GM18909 (cell line): ENCODE results near the gene GPR179.

Experiments used
- ATAC-seq: cut with Tn5 transposase; IDR thresholded peaks from one replicate; pipeline ENCODE4 v1.9.1; 2021; ENCODE audit warnings: mild to moderate bottlenecking; ENCODE audit not compliant: unreplicated experiment, poor library complexity

GPR179 gene, protein sequence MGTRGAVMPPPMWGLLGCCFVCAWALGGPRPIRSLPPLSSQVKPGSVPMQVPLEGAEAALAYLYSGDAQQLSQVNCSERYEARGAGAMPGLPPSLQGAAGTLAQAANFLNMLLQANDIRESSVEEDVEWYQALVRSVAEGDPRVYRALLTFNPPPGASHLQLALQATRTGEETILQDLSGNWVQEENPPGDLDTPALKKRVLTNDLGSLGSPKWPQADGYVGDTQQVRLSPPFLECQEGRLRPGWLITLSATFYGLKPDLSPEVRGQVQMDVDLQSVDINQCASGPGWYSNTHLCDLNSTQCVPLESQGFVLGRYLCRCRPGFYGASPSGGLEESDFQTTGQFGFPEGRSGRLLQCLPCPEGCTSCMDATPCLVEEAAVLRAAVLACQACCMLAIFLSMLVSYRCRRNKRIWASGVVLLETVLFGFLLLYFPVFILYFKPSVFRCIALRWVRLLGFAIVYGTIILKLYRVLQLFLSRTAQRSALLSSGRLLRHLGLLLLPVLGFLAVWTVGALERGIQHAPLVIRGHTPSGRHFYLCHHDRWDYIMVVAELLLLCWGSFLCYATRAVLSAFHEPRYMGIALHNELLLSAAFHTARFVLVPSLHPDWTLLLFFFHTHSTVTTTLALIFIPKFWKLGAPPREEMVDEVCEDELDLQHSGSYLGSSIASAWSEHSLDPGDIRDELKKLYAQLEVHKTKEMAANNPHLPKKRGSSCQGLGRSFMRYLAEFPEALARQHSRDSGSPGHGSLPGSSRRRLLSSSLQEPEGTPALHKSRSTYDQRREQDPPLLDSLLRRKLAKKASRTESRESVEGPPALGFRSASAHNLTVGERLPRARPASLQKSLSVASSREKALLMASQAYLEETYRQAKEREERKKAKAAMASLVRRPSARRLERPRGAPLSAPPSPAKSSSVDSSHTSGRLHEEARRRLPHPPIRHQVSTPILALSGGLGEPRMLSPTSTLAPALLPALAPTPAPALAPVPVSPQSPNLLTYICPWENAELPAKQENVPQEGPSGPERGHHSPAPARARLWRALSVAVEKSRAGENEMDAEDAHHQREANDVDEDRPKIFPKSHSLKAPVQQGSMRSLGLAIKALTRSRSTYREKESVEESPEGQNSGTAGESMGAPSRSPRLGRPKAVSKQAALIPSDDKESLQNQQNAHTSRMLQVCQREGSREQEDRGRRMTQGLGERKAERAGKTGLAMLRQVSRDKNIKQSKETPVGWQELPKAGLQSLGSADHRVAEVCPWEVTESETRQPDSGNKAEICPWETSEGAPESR (N-terminal part only)

GRCh38 chr17:38343608-38344419 is at the start of gene GPR179:
Gene GPR179, minus strand, starts transcription at chr17:38343956. Its CDS starts 167 bp downstream, at chr17:38343789.
- ATAC-seq, result no peak

- ATAC-seq, result no peak
These were observed 35.7 kb upstream of the GPR179 start for GRCh38 chr17:38379448-38379847.

- no peak for ATAC-seq
These were observed 25.5 kb upstream of the GPR179 start for GRCh38 chr17:38369124-38369886.

- ATAC-seq, result no peak
These were observed 21.0 kb upstream of the GPR179 start for GRCh38 chr17:38364741-38365140.

GRCh38 chr17:38363016-38363415 is 19.3 kb upstream of the GPR179 start:
- ATAC-seq, result no peak

- ATAC-seq, result no peak
These were observed 18.1 kb upstream of the GPR179 start for GRCh38 chr17:38361694-38362465.

DNA sequence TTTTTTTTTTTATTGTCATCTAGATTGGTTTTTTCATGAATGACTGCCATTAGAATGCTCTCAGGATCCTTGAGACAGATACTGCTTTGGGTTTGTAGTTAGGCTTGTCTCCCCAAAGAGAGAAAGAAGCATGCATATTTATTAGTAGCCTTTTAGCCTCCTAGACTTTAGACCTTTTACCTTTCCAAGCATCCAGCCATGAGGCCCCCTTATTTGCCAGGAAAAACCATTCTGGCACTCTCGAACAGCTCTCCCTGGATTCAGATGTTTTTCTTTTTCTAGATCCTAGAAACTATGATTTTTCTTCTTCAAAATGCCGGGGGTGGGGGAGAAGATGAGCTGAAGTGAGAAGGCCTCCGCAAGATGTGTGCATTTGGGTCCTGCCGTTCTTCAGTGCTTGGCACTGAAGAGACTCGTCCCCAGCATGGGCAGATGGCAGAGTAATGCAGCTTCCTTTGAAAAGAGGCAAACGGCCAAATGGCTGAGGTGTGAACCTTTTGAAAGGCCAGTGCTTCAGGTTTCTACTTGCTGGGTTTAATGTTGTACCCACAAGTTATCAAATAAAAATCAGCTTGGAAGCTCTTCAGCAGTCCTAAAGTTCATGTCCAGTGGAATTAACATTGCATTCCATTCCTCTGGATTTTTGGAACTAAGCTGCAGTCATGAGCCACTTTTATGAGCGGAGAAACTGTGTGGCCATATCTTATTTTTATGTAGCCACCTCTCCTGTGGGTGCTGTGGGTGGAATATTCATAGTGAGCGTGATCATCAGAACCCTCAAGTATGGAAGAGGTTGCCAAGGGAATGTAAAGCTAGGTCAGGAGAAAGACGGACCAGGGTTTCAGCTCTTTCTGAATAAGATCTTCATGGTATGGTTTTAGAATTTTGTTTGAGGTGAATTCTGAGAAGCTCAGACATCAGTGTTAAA is 15.1 kb upstream of the GPR179 start:
- no peak for ATAC-seq

DNA sequence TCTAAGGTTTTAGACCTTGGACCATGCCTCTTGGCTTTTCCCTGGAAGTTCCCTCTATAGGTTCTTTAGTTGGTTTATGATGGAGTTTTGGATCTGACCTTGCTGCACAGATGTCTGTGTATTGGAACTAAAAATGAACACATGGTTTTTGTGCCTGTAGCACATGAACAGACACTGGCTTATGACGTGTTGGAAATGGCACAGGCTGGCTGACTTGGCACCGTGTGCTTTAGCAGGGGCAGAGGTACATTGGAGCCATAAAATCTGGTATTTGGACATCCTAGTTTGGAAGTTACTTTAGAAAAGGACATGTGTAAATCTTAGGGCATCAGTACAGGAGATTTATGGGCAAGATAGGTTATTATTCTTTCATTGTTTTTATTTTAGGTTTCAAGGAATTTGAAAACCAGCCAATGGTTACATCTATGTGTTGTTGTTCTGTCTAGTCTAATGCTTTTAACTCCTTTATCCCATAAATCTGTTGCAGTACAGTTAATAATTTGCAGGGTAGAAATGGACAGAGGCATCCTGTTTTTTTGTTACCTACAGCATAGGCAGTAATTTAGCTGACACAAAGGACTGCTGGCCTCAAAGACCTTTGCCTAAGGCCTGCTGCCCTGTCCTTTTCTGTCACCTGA is 13.8 kb upstream of the GPR179 start:
- ATAC-seq, result no peak

DNA sequence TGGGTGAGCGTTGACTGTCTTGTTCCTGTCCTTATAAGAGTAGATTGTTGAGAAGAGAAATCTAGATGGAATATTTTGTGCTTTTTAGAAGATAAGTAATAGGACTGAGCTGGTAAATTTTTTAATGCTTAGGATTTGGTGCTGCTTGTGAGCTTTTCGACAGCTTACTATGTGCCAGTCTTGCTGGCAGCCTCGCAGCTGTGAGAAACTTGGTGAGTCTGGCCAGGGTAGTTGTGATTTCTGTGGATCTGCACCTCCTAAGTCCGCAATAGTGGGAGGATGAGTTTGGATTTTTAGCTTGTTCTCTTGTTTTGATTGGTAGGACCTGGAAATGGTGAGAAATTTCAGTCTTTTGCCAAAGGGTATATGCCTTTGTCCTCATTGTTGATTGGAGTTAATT is 11.5 kb upstream of the GPR179 start:
- no peak for ATAC-seq

DNA sequence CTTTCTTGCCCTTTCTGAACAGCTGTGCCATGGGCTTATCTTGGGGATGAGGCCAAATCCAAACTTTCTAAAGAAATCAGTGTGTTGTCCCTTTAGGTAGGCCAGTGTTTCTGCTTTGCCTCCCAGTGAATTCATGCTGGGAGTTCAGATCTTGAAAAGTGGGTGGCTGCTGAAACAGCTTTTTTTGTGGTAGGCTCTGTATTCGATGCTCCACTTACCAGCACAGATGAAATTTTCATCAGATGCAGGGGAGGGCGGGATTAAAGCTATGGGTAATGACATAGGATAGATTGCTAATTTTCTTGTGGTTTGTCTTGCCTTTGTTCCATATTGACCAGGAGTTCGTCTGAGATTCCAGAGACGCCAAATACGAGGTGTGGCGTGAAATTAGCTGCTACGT is 10.7 kb upstream of the GPR179 start:
- ATAC-seq, result no peak

DNA sequence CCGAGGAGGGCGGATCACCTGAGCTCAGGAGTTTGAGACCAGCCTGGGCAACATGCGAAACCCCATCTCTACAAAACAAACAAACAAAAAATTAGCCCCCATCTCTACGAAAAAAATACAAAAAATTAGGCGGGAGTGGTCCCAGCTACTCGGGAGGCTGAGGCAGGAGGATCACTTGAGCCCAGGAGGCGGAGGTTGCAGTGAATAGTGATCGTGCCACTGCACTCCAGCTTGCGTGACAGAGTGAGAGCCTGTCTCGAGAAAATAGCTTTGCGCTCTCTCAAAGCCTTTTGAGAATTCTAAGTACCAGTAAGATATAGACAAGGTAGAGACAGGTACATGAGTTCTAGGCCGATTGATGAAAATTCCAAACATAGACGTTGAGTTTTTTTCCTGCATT is 9.9 kb upstream of the GPR179 start:
- no peak for ATAC-seq

DNA sequence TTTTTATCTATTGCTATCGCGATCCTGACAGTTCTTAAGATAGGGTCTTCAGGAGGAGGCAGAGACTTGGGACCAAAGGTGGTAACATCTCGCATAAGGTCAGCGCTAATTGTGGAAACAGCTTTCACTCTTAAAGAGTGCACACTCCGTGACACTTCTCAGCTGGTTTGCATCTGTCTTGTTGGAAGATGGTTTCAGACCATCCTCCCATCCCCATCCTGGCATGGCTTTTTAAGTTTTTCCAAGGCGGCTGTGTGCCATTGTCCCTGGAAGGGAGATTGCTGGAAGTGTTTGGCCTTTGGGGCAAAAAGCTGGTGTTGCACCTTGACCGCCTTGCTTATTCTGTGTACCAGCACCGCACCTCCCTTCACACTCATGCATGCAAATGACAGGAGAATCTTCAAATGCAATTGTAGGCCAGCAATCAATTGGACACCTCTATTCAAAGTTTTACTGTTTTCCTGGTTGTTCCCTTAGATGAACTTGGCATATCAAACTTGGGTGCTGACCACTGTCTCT is 9.4 kb upstream of the GPR179 start:
- ATAC-seq, result no peak

DNA sequence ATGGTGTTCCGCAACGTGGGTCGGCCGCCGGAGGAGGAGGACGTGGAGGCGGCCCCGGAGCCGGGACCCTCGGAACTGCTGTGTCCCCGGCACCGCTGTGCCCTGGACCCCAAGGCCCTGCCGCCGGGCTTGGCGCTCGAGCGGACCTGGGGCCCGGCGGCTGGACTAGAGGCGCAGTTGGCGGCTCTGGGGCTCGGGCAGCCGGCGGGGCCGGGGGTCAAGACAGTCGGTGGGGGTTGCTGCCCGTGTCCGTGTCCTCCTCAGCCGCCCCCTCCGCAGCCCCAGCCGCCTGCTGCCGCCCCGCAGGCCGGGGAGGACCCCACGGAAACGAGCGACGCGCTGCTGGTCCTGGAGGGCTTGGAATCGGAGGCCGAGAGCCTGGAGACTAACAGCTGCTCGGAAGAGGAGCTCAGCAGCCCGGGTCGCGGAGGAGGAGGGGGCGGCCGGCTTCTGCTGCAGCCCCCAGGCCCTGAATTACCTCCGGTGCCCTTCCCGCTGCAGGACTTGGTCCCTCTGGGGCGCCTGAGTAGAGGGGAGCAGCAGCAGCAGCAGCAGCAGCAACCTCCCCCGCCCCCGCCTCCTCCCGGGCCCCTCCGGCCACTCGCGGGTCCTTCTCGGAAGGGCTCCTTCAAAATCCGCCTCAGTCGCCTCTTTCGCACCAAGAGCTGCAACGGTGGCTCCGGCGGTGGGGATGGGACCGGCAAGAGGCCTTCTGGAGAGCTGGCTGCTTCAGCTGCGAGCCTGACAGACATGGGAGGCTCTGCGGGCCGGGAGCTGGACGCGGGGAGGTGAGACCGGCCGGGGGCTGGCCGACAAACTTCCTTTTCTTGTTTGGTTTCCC is 8.7 kb upstream of the GPR179 start:
- ATAC-seq, result peak; percentile 24

DNA sequence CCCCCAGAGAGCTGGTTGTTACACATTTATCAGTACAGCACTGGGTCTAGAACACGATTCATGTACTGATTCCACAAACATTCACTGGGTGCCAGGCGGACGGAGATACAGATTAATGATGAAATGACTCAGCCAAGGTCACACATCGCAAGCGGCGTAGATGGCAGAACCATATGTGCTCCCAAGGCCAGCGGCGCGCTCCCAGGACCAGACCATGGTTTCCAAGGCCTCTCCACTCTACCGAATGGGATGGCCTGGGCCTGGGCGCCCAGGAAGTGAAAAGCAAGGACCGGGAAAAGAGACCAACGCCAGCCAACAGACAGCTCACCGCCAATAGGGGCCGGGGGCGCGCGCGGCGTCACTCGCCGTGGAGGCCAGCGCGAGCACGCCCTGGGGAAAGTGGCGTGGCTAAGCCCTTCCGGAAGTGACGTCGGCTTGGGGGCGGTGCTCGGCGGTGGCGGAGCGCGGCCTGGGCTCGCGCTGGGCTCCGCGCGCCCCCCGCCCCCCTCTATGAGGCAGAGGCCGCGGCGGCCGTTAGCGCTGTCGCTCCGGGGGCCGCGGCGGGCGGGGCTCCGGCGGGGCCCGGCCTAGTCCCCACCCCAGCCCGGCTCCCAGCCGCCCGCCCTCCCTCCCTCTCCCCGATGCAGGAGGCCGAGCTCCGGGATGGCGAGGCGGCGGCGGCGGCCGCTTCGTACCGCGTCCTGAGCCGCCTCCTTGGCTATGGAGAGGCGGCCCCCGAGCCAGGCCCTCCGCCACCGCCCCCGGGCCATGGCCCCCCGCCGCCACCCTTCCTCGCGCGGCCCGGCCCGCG is 7.9 kb upstream of the GPR179 start, which contains the start of gene SOCS7:
Gene SOCS7, plus strand, starts transcription at position 433 of the 811 bp plus-strand sequence. Its CDS starts 209 bp downstream, at position 642.
- ATAC-seq, result peak; percentile 83

GRCh38 chr17:38350035-38350434 is 6.3 kb upstream of the GPR179 start:
- no peak for ATAC-seq
